Stimulated activated CD4-positive, alpha-beta T cell treated with anti-CD3 and anti-CD28 coated beads, Interleukin-1b, Interleukin-23, amount 100 ng/mL, for 48 hours (primary cell): ENCODE data around the gene MIOS.
A peak's percentile ranks its signal among the peaks of the same experiment; 100 is the strongest.
"Not testable (repeated sequence)": the region's sequence is repeated elsewhere in the genome, so short reads cannot be mapped to it uniquely, and the experiment has no call there.

Experiments
- DNase-seq: peaks from one replicate; pipeline ENCODE4 v3.0.0-alpha.2; 2020

Gene MIOS

DNA sequence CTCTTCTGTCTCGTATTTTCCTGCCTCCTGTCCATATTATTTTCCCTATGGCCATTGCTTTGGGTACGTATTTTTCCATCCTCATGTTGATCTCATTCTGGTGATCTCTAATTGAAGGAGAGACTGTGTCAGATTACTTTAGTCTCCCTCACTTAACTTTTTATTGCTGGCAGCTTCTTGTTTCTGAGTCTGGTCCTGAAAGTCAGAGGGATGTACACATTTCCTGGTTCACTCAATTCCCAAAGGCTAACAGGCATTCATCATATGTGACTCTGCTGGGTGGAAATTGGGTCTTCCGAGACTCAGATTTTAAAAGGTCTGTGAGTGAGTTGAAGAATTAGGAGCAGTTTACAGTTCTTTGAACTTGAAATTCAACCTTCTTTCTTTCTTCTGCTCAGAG lies 84.8 kb downstream of the MIOS start:
- DNase-seq: no peak

DNA sequence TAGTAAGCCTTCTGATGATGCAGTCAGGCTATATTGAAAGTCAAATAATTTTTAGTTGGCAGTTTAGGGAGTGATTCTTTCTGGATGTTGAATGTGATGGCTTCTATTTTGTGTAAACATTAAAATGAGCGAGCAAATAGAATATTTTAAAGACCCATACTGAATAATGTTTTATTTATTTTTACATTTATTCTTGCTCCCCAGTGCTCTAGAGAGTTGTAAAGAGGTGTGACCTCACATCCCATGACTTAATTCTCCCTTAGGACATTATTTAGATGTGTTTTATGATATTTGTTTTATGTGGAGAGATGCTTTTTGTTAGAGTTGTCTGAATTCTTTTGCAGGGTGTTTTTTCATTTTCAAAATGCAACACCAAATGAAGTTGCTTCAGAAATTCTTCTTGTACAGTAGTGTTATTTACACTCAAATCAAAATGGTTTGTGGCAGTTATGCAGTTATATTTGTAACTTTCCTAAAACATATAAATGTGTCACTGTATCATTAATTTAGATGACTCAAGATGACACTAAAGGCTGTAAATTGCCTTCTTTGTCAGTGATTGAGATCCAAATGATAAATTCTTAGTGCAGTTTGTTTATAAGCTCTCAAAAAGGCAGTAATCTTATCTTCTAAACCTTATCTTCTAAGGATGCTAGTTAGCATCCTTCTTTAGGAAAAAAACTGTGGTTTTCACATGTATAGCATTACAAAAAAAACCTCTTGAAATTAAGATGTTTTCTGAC lies 86.3 kb downstream of the MIOS start:
- no peak for DNase-seq

DNA sequence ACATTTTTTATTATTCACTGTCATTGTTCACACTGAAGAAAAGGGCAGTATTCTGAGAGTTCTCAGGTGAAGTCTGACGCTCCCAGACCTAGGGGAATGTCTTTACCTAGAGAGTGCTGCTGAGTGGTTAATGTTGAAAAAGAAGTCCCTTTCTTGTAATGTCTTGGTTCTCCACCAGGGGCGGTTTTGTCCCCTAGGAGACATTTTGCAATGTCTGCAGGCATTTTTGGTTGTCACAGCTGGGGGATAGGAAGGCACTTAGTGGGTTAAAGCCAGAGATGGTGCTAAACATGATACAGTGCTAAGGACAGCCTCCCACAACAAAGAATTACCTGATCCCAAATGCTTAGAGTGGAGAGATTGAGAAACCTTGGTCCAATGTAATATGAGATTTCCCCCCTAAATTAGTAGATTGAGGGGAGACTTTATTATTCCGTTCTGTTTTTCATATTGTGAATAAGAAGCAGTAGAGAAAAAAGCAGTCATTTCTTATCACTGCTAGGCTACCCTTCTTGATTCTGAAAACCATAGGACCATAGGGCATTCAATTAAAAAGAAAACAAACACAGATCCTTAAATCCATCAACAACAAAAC lies 87.0 kb downstream of the MIOS start:
- peak; percentile 25 for DNase-seq

DNA sequence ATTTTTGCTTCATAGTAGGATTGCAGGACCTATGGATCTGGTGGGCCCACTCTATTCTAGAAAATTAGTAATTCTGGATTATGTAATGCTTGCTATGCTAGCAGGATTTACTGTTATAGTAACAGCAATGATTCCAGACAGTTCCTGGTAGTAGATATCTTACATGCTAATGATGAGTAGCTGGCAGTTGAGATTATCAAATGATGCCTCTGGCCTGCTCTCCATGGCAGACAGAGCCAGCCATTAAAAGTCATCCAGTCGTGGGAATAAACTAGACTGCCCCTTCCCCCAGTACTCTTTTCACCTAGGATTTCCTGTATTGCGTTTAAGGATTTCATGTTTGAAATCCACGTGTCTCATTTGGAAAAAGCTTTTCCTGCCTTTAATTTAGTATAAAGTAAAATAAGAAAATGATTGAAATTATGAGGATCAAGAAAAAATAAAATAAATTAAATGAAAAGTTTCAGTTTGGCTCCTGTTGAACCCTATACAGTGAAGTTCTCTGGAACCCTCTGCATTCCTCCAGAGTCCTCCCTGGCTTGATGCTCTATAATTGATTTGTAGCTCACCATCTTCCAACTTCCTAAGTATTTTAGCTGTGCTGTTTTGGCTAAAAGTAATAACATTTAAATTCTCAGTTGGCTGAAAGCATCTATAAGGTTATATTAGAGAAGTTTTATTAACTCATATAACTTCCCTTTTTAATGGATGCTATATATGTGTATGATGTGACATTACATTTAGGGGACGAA lies 88.5 kb downstream of the MIOS start:
- no peak for DNase-seq

DNA sequence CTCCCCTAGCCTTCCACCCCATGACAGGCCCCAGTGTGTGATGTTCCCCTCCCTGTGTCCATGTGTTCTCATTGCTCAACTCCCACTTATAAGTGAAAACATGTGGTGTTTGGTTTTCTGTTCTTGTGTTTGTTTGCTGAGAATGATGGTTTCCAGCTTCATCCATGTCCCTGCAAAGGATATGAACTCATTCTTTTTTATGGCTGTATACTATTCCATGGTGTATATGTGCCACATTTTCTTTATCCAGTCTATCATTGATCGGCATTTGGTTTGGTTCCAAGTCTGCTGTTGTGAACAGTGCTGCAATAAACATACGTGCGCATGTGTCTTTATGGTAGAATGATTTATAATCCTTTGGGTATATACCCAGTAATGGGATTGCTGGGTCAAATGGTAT lies 89.8 kb downstream of the MIOS start:
- not testable (repeated sequence) for DNase-seq
